Measurements from ENCODE around the gene FGFR3. TPM values are rescaled to one million over a fixed set of nuclear protein-coding genes. Genes with fewer than 3 reads are reported as not detected.
A peak's percentile ranks its signal among the peaks of the same experiment; 100 is the strongest.

FGFR3 gene
- total and polyA plus RNA-seq, 9 of the 15 experiments (the other 6 are each of a cell fraction or from before 2014, with no cell fraction given), result 1.2 to 60.4 (median 12.7) TPM

- TF ChIP-seq, protein P1, sequence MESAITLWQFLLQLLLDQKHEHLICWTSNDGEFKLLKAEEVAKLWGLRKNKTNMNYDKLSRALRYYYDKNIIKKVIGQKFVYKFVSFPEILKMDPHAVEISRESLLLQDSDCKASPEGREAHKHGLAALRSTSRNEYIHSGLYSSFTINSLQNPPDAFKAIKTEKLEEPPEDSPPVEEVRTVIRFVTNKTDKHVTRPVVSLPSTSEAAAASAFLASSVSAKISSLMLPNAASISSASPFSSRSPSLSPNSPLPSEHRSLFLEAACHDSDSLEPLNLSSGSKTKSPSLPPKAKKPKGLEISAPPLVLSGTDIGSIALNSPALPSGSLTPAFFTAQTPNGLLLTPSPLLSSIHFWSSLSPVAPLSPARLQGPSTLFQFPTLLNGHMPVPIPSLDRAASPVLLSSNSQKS (CRISPR knock-in tag; IDR thresholded peaks at IDR 0.05), result no peak
- no peak for TF ChIP-seq HEY1 (CRISPR knock-in tag; IDR thresholded peaks at IDR 0.05; ENCODE audit: borderline replicate concordance)
- TF ChIP-seq FOXK1 (CRISPR knock-in tag; IDR thresholded peaks at IDR 0.05; ENCODE audit: borderline replicate concordance), result no peak
- TF ChIP-seq ATF1 (CRISPR knock-in tag; IDR thresholded peaks at IDR 0.05), result no peak
- no peak for TF ChIP-seq ATF1 (tag; IDR thresholded peaks at IDR 0.05)
- TF ChIP-seq ZNF592 (IDR thresholded peaks at IDR 0.05), result no peak
- no peak for TF ChIP-seq ZBTB26 (CRISPR knock-in tag; IDR thresholded peaks at IDR 0.05)
- no peak for TF ChIP-seq E2F5 (CRISPR knock-in tag; IDR thresholded peaks at IDR 0.05)
- TF ChIP-seq NRF1 (conservative IDR thresholded peaks at IDR 0.05 in 1 of 2, IDR thresholded peaks at IDR 0.05 in 1 of 2), result 0 out of 4 replicates have a peak, but pooled peaks of 1 of the 2 experiments have one; percentile 12
- no peak for TF ChIP-seq TRIM24 (IDR thresholded peaks at IDR 0.05)
- TF ChIP-seq, protein P2, sequence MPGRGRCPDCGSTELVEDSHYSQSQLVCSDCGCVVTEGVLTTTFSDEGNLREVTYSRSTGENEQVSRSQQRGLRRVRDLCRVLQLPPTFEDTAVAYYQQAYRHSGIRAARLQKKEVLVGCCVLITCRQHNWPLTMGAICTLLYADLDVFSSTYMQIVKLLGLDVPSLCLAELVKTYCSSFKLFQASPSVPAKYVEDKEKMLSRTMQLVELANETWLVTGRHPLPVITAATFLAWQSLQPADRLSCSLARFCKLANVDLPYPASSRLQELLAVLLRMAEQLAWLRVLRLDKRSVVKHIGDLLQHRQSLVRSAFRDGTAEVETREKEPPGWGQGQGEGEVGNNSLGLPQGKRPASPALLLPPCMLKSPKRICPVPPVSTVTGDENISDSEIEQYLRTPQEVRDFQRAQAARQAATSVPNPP (IDR thresholded peaks at IDR 0.05; ENCODE audit: borderline replicate concordance, insufficient read depth, insufficient read length), result no peak
- no peak for TF ChIP-seq PURB (CRISPR knock-in tag; IDR thresholded peaks at IDR 0.05; ENCODE audit: low read depth)
- no peak for TF ChIP-seq SRSF7 (optimal IDR thresholded peaks at IDR 0.05; ENCODE audit: low read depth, low read length)
Measured at GRCh38 chr4:1793940-1794808, 1.1 kb downstream of the FGFR3 start (continued).
